ENCODE results near the gene GPBAR1. TPM values are rescaled to one million over a fixed set of nuclear protein-coding genes. Genes with fewer than 3 reads are reported as not detected.

The GPBAR1 gene
- polyA plus RNA-seq, 3 donors, result 1.2 to 2.0 (median 2.0) TPM

DNA sequence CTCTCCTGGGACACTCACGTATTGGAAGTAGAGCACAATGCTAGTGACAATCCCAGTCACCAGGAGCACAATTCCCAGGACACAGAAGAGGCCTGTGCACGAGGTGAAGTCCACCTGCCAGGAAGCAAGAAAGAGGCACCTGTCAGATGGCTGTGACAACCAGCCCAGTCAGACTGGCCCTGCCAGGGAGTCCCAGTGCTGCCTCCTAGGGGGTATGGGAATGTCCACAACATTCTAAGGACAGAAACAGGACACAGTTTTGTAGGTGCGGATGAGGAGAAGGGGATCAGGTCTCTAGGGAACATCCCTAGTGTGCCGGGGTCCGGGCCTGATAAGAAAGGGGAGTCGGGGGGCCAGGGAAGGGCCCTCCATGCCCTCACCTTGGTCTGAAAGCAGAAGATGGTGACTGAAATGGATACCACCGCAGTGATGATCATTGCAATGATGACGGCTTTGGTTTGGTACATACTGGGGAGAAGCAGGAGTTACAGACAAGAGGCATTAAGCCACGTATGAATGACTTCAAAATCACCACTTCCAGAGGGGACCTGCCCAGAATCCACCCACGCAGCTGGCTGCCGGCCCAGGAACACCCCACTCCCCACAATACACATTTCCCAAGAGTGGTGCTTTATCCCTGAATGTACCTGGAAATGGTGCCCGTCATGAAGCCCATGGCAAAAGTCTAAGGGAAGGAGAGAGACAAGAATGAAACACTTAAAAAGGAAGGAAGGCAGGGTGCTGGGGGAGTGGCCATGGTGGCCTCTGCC is 16.4 kb downstream of the GPBAR1 start:
- no peak for DNase-seq (ENCODE audit: extremely low read depth in 1 of 11, low read depth in 9 of 11, low spot score in 4 of 11)

DNA sequence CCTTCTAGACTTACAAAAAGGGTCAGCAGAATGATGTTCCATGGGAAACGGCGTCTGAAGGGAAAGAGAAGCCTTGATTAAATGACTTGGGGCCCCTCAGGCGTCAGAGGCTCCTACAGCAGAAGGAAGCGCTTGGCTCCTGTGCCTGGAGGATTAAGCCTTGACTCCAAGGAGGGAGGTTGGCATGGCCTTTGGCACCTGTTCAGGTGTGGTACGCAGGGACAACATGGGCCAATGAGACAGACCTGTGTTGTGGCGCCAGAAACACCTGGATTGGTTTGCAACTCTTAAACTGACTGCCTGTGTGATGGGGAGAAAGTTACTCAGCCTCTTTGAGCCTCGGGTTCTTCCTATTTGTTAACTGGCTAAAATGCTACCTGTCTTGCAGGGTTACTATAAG is 17.1 kb downstream of the GPBAR1 start:
- no peak for DNase-seq (ENCODE audit: extremely low read depth in 1 of 11, low read depth in 9 of 11, low spot score in 4 of 11)

GRCh38 chr2:218278531-218279360 is 17.9 kb downstream of the GPBAR1 start:
- DNase-seq (ENCODE audit: extremely low read depth in 1 of 11, low read depth in 9 of 11, low spot score in 4 of 11), result no peak

DNA sequence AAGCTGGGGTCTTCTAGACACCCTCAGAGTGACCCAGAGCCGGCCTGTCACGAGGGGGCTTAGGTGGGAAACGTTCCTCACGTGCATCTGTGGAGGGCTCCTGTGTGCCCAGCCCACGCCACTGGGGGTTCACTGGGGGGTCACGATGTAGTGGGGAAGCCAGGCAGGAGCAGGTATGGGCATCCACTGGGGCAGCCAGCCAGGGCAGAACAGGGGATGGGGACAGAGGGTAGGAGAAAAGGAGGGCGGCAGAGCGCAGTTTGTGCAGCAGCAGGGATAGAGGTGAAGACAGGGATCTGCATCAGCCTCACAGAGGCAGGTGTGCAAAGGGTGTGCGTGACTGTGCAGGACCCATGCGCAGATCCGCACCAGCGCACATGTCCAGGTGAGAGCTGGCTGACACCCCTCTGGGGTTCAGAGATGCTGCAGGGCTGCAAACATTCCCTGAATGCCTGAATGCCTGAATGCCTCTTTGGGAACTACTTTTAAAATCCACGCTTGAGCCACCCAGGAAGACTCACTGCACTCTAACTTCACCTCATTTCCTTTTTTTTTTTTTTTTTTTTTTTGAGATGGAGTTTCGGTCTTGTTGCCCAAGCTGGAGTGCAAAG is 19.6 kb downstream of the GPBAR1 start:
- no peak for DNase-seq (ENCODE audit: extremely low read depth in 1 of 11, low read depth in 9 of 11, low spot score in 4 of 11)

GRCh38 chr2:218281449-218281848 is 20.6 kb downstream of the GPBAR1 start:
- no peak for DNase-seq (ENCODE audit: extremely low read depth in 1 of 11, low read depth in 9 of 11, low spot score in 4 of 11)

GRCh38 chr2:218282173-218282991 is 21.6 kb downstream of the GPBAR1 start:
- no peak for DNase-seq (ENCODE audit: extremely low read depth in 1 of 11, low read depth in 9 of 11, low spot score in 4 of 11)

- DNase-seq (ENCODE audit: extremely low read depth in 1 of 11, low read depth in 9 of 11, low spot score in 4 of 11), result no peak
These were observed 23.4 kb downstream of the GPBAR1 start for GRCh38 chr2:218284106-218284811.

DNA sequence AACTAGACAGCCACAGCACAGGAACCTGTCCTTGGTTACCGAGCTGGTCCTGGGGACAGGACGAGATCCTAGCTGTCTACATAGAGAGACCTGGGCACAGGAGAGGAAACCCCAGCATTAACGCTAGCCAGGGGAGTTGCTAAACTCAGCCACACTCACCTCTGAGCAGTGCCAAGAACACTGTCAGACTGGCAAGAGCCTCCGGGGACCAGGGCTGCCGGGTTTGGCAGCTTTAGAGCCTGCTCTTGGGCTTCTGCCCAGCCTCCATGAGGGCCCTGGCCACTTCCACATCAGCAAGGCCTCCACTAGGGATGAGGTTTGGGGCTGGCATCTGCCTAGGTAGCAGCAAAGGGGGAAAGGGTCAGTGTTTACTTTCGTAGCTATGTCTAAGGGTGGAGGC is 24.8 kb downstream of the GPBAR1 start:
- DNase-seq (ENCODE audit: extremely low read depth in 1 of 11, low read depth in 9 of 11, low spot score in 4 of 11), result no peak

- DNase-seq (ENCODE audit: extremely low read depth in 1 of 11, low read depth in 9 of 11, low spot score in 4 of 11), result peak in 4 of 11 donors; percentile 61 to 78 (median 69)
These were observed 26.0 kb downstream of the GPBAR1 start for GRCh38 chr2:218286570-218287459.

- DNase-seq (ENCODE audit: extremely low read depth in 1 of 11, low read depth in 9 of 11, low spot score in 4 of 11), result no peak
These were observed 29.0 kb downstream of the GPBAR1 start for GRCh38 chr2:218289639-218290315.

DNA sequence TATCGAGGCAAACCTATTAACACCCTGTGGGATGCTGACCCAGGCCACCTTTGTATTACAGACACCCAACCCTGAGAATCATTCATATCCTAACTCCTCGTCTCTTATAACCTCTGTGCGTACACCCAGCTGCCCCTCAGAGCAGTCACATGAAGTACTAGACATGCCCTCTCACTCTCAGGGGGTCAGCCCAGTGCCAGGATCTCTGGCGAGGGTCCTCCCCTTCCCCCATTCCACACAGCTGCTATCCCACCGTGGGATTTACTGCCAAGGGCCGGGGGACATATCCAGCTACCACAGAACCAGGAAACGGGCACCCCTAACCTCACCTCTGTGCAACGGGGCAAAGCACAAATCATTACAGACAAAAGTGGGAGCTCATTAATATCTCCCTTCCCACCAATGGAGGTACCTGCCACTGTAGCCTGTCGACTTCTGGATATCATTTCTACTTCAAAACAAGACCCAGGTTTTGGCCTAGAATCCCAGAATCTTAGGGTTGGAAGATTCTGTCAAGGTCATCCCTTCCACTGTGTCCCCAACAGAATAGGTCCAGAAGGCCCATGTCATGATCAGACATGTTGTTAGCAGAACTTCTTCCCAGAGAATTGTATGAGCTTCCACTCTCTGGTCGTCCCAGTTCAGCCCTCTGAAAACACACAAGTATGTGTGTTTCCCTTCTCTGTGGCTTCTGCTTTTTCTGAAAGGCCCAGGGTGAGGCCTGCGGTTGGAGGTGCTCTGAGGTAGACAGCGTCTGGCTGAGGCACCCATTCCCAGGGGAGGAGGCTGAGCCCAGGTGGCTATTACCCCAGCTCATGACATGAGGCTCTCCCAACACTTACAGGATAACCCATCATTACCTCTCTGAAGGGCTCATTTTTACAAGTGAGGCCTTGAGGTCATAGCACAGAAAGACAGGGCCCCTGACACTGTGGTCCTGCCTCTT is 29.8 kb downstream of the GPBAR1 start:
- no peak for DNase-seq (ENCODE audit: extremely low read depth in 1 of 11, low read depth in 9 of 11, low spot score in 4 of 11)

GRCh38 chr2:218291318-218292047 is 30.7 kb downstream of the GPBAR1 start:
- no peak for DNase-seq (ENCODE audit: extremely low read depth in 1 of 11, low read depth in 9 of 11, low spot score in 4 of 11)

DNA sequence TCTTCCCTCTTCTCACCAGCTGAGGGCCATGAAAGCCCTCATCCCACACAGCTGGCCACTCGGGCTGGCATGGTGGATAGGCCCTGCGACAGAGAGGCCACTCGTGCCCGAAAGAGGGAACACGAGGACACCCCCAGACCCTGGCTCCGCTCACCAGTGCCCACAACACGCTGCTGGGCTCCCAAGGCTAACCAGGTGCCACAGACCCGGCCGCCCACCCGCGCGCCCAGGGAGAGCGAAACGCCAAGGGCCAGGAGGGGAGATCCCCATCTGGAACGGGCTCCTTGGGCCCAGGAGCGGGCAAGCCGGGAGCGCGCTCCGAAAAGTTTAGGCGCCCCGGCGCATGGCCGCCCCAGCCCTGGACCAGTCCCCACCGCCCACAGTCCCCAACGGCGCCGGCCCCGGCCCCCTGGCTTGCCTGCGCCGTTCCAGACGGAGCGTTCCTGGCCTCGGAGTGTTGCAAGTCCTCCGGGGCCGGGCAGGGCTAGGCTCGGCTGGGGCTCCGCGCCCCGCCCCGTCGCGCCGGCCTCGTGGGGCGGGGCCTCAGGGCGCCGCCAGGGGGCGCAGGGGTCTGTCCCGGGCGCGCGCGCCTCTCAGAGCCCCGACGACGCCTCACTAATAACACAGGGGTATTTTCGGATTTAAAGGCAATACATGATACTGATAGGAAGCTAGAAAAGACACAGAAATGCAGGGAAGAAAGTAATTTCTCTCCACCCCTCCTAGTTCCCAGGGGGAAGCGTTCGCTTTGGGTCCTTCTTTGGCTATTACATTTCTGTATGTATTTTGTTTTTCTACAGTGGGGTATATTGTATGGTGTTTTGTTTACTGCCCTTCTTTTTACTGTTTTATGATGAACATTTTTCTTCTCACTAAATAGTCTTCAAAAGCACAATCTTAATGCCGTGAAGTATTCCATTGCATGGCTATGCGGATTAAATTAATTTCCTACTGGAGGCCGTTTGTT is 31.5 kb downstream of the GPBAR1 start, which contains the start of gene TMBIM1:
Gene TMBIM1, minus strand, starts transcription at position 456 of the 967 bp plus-strand sequence. CDS start 10,362 bp downstream, outside the sequence.
- peak in 3 of 11 donors; percentile 56 to 77 (median 70) for DNase-seq (ENCODE audit: extremely low read depth in 1 of 11, low read depth in 9 of 11, low spot score in 4 of 11)

Measured in renal cortex interstitium (tissue), 11 donors.